Right lung (tissue), 5 donors: ENCODE data around the gene ACSL3. TPM values are rescaled to one million over a fixed set of nuclear protein-coding genes. Genes with fewer than 3 reads are reported as not detected.
"Not testable (repeated sequence)": the region's sequence is repeated elsewhere in the genome, so short reads cannot be mapped to it uniquely, and the experiment has no call there.

ENCODE experiments used
- DNase-seq, 2 donors: peaks; one replicate each; pipeline ENCODE4 v3.0.0-alpha.2; 2013
- polyA plus RNA-seq, 5 donors: library from polyadenylated mRNA; unstranded; fragments of 120-200 nt; gene quantifications; one replicate each; pipeline versions ENCODE4 v1.2.1 to v1.2.3, GENCODE V29; 2013; ENCODE audit warnings: inconsistent platforms in 1 of 5, low replicate concordance in 1 of 5; ENCODE audit not compliant: insufficient read length in 5 of 5, insufficient read depth in 1 of 5

The ACSL3 gene
- polyA plus RNA-seq, 5 donors, result 53.1 to 64.4 (median 56.1) TPM

- peak; percentile 32 to 46 for DNase-seq
Observed at GRCh38 chr2:222969491-222969890, 108.7 kb downstream of the ACSL3 start.

GRCh38 chr2:222972420-222972819, 111.6 kb downstream of the ACSL3 start:
- DNase-seq, result no peak

- DNase-seq, result no peak
Observed at GRCh38 chr2:222973237-222973636, 112.4 kb downstream of the ACSL3 start.

- no peak for DNase-seq
Observed at GRCh38 chr2:222973733-222974132, 112.9 kb downstream of the ACSL3 start.

- DNase-seq, result no peak
Observed at GRCh38 chr2:222976521-222977061, 115.8 kb downstream of the ACSL3 start.

- DNase-seq, result no peak
Observed at GRCh38 chr2:222977121-222977520, 116.3 kb downstream of the ACSL3 start.

GRCh38 chr2:222978850-222979249, 118.0 kb downstream of the ACSL3 start:
- DNase-seq, result no peak

GRCh38 chr2:222979484-222979883, 118.6 kb downstream of the ACSL3 start:
- no peak for DNase-seq

GRCh38 chr2:222982010-222982908, 121.4 kb downstream of the ACSL3 start:
- DNase-seq, result peak in 1 of 2 donors; percentile 36

- DNase-seq, result no peak
Observed at GRCh38 chr2:222982909-222983265, 122.1 kb downstream of the ACSL3 start.

- no peak for DNase-seq
Observed at GRCh38 chr2:222984908-222985307, 124.1 kb downstream of the ACSL3 start.

- no peak for DNase-seq
Observed at GRCh38 chr2:222989431-222989830, 128.6 kb downstream of the ACSL3 start.

GRCh38 chr2:222990206-222990605, 129.4 kb downstream of the ACSL3 start:
- DNase-seq, result not testable (repeated sequence)

- no peak for DNase-seq
Observed at GRCh38 chr2:222992137-222992536, 131.3 kb downstream of the ACSL3 start.

Other genes with a start within 250 kb of the ACSL3 start
- 10 to 100 TPM; 22.9 to 27.0 (median 24.4) TPM for gene FARSB, start 204.9 kb upstream of the ACSL3 start, polyA plus RNA-seq
- not detected for gene MOGAT1, start 189.4 kb upstream of the ACSL3 start, polyA plus RNA-seq
- 1 to 10 TPM; 3.7 to 5.3 (median 4.8) TPM for gene KCNE4, start 191.2 kb downstream of the ACSL3 start, polyA plus RNA-seq